Renal cortical epithelial cell (primary cell): Measurements from ENCODE around the gene MARCHF3. TPM values are rescaled to one million over a fixed set of nuclear protein-coding genes. Genes with fewer than 3 reads are reported as not detected.
"Not testable (repeated sequence)": the region's sequence is repeated elsewhere in the genome, so short reads cannot be mapped to it uniquely, and the experiment has no call there.

ENCODE experiments used
- DNase-seq: peaks from one replicate; pipeline ENCODE4 v3.0.0-alpha.2; 2011; ENCODE audit warnings: low read depth
- total RNA-seq: library from RNA; depleted of rRNA; stranded (reverse); fragments of >200 nt; gene quantifications from 2 replicates; pipeline ENCODE4 v1.2.3, GENCODE V29; 2014

MARCHF3 gene
- total RNA-seq, 1 donor from 2014 or later: 1.0 TPM

- DNase-seq: no peak
These were observed 182.5 kb downstream of the MARCHF3 start for GRCh38 chr5:126847826-126848251.

- DNase-seq: no peak
These were observed 182.9 kb downstream of the MARCHF3 start for GRCh38 chr5:126847456-126847820.

- no peak for DNase-seq
These were observed 183.5 kb downstream of the MARCHF3 start for GRCh38 chr5:126846744-126847455.

- no peak for DNase-seq
These were observed 184.0 kb downstream of the MARCHF3 start for GRCh38 chr5:126846344-126846743.

GRCh38 chr5:126845470-126846070, 184.8 kb downstream of the MARCHF3 start:
- peak; percentile 32 for DNase-seq

- DNase-seq: not testable (repeated sequence)
These were observed 187.0 kb downstream of the MARCHF3 start for GRCh38 chr5:126843375-126843774.

GRCh38 chr5:126839407-126839806, 191.0 kb downstream of the MARCHF3 start:
- not testable (repeated sequence) for DNase-seq

- no peak for DNase-seq
These were observed 192.3 kb downstream of the MARCHF3 start for GRCh38 chr5:126837906-126838539.

- no peak for DNase-seq
These were observed 193.1 kb downstream of the MARCHF3 start for GRCh38 chr5:126837242-126837641.

- DNase-seq: no peak
These were observed 193.6 kb downstream of the MARCHF3 start for GRCh38 chr5:126836778-126837177.

GRCh38 chr5:126831156-126831555, 199.2 kb downstream of the MARCHF3 start:
- no peak for DNase-seq

- no peak for DNase-seq
These were observed 200.3 kb downstream of the MARCHF3 start for GRCh38 chr5:126830061-126830460.

- no peak for DNase-seq
These were observed 201.3 kb downstream of the MARCHF3 start for GRCh38 chr5:126829098-126829497.

GRCh38 chr5:126826619-126827215, 203.6 kb downstream of the MARCHF3 start:
- DNase-seq: no peak

GRCh38 chr5:126819253-126819652, 211.1 kb downstream of the MARCHF3 start:
- DNase-seq: no peak

GRCh38 chr5:126818736-126819135, 211.6 kb downstream of the MARCHF3 start:
- DNase-seq: no peak

Other genes starting within 250 kb of the MARCHF3 start
- gene C5orf63, start 42.9 kb upstream of the MARCHF3 start, total RNA-seq: 2.4 and 5.6 TPM in 2 replicates